Astrocyte (in vitro differentiated cells and primary cell): ENCODE measurements around the gene DEGS2. TPM values are rescaled to one million over a fixed set of nuclear protein-coding genes. Genes with fewer than 3 reads are reported as not detected.

Experiments
- microRNA-seq: library from miRNA; unstranded; fragments of <30 nt; microRNA quantifications from one replicate; pipeline ENCODE4 v1.2.0, GENCODE V29; 2020
- total RNA-seq: library from RNA; stranded (reverse); gene quantifications from 2 replicates; pipeline ENCODE4 v1.2.1, GENCODE V29; 2021

Gene DEGS2
- total RNA-seq, 1 donor from 2014 or later: not detected

Small RNA genes within 50 kb of the gene (microRNA-seq; reads per million reads assigned to microRNA genes)
- gene MIR151B: 40.8 reads per million, percentile 55 among the genes with 10 or more reads in this experiment
- gene MIR342: 2,093 reads per million, percentile 87 among the genes with 10 or more reads in this experiment

Other genes with a start within 250 kb of the DEGS2 start
- gene EVL, start 94.2 kb downstream of the DEGS2 start, total RNA-seq: 48.9 and 50.2 TPM in 2 replicates
- 84.5 and 87.5 TPM in 2 replicates for gene YY1, start 79.5 kb upstream of the DEGS2 start, total RNA-seq
- 24.3 and 30.2 TPM in 2 replicates for gene SLC25A29, start 146.8 kb upstream of the DEGS2 start, total RNA-seq
- not detected in 2 replicates for gene SLC25A47, start 163.7 kb upstream of the DEGS2 start, total RNA-seq
- gene WDR25, start 216.8 kb upstream of the DEGS2 start, total RNA-seq: 12.3 and 13.1 TPM in 2 replicates